ENCODE results near the gene CNTNAP5. TPM values are rescaled to one million over a fixed set of nuclear protein-coding genes. Genes with fewer than 3 reads are reported as not detected.

CNTNAP5 gene
- total RNA-seq, 1 donor from 2014 or later = 5.0 TPM

GRCh38 chr2:124323321-124323720 lies 298.2 kb downstream of the CNTNAP5 start:
- Mint-ChIP-seq H3K4me3 (no peak overlapping the region), H3K27me3 (no peaks in the 10 kb centered on the region), H3K36me3 (no peaks in the 10 kb centered on the region), H3K4me1 (ENCODE audit: unreplicated experiment) (peaks cover 12% of the 10 kb centered on the region), H3K27ac (no peak overlapping the region), H3K9me3 (no peaks in the 10 kb centered on the region)
- no peak for TF ChIP-seq CTCF (conservative IDR thresholded peaks at IDR 0.05)
- DNase-seq (ENCODE audit: extremely low spot score, unreplicated experiment) = no peak

- Mint-ChIP-seq H3K4me1 (ENCODE audit: unreplicated experiment) (peaks cover 6% of the 10 kb centered on the region), H3K27me3 (no peaks in the 10 kb centered on the region), H3K36me3 (no peaks in the 10 kb centered on the region), H3K4me3 (no peak overlapping the region), H3K9me3 (no peaks in the 10 kb centered on the region), H3K27ac (no peak overlapping the region)
- peak; percentile 65 for TF ChIP-seq CTCF (conservative IDR thresholded peaks at IDR 0.05)
- DNase-seq (ENCODE audit: extremely low spot score, unreplicated experiment) = no peak
These were observed 300.8 kb downstream of the CNTNAP5 start for GRCh38 chr2:124325667-124326440.

- no peak for DNase-seq (ENCODE audit: extremely low spot score, unreplicated experiment)
- H3K4me3 Mint-ChIP-seq = no peak overlapping the region
- no peak for TF ChIP-seq CTCF (conservative IDR thresholded peaks at IDR 0.05)
- no peaks in the 10 kb centered on the region for H3K27me3 Mint-ChIP-seq
- peaks cover 6% of the 10 kb centered on the region for H3K4me1 Mint-ChIP-seq (ENCODE audit: unreplicated experiment)
- no peaks in the 10 kb centered on the region for H3K36me3 Mint-ChIP-seq
- H3K27ac Mint-ChIP-seq = no peak overlapping the region
- H3K9me3 Mint-ChIP-seq = no peaks in the 10 kb centered on the region
These were observed 302.2 kb downstream of the CNTNAP5 start for GRCh38 chr2:124327303-124327702.

- no peak for DNase-seq (ENCODE audit: extremely low spot score, unreplicated experiment)
- no peak overlapping the region for H3K4me3 Mint-ChIP-seq
- H3K4me1 Mint-ChIP-seq (ENCODE audit: unreplicated experiment) = peaks cover 6% of the 10 kb centered on the region
- TF ChIP-seq CTCF (conservative IDR thresholded peaks at IDR 0.05) = no peak
- H3K9me3 Mint-ChIP-seq = no peaks in the 10 kb centered on the region
- no peaks in the 10 kb centered on the region for H3K27me3 Mint-ChIP-seq
- H3K27ac Mint-ChIP-seq = no peak overlapping the region
- H3K36me3 Mint-ChIP-seq = no peaks in the 10 kb centered on the region
These were observed 303.3 kb downstream of the CNTNAP5 start for GRCh38 chr2:124328397-124328796.

GRCh38 chr2:124333784-124334183 lies 308.7 kb downstream of the CNTNAP5 start:
- Mint-ChIP-seq H3K4me1 (ENCODE audit: unreplicated experiment) (no peaks in the 10 kb centered on the region), H3K27me3 (no peaks in the 10 kb centered on the region), H3K4me3 (no peak overlapping the region), H3K36me3 (no peaks in the 10 kb centered on the region), H3K9me3 (no peaks in the 10 kb centered on the region), H3K27ac (no peak overlapping the region)
- DNase-seq (ENCODE audit: extremely low spot score, unreplicated experiment) = no peak
- no peak for TF ChIP-seq CTCF (conservative IDR thresholded peaks at IDR 0.05)

Measured in type B pancreatic cell (in vitro differentiated cells).